D721Med (cell line): ENCODE data around the gene LAX1.

ENCODE experiments used
- DNase-seq: peaks from one replicate; pipeline ENCODE4 v3.0.0; 2011; ENCODE audit warnings: low spot score; ENCODE audit not compliant: insufficient read length
- FAIRE-seq: peaks from 2 replicates; lab custom pipeline; 2011; peaks lifted over from hg19 to GRCh38; lab: Jason Lieb, UNC
- CTCF ChIP-seq: IDR thresholded peaks from 2 replicates; pipeline ENCODE4 v1.5.1; 2012; ENCODE audit warnings: mild to moderate bottlenecking, control low read depth; ENCODE audit not compliant: insufficient read depth; ENCODE audit errors: missing control alignments

The LAX1 gene

GRCh38 chr1:203818399-203818798 lies 53.4 kb downstream of the LAX1 start:
- no peak for TF ChIP-seq CTCF
- no peak for FAIRE-seq
- no peak for DNase-seq

GRCh38 chr1:203823306-203823705 lies 58.3 kb downstream of the LAX1 start:
- no peak for TF ChIP-seq CTCF
- no peak for FAIRE-seq
- DNase-seq, result no peak
